ENCODE measurements around the gene IFT52. TPM values are rescaled to one million over a fixed set of nuclear protein-coding genes. Genes with fewer than 3 reads are reported as not detected.

IFT52 gene
- total and polyA plus RNA-seq, 2 experiments from 2014 or later = 21.8 to 39.8 TPM

- Histone ChIP-seq H3K36me3 (replicated peaks; ENCODE audit: insufficient read depth, low read depth) (no peaks in the 10 kb centered on the region), H4K20me1 (ENCODE audit: insufficient read depth, poor library complexity, severe bottlenecking) (no peaks in the 10 kb centered on the region), H3K4me1 (ENCODE audit: insufficient read depth) (no peaks in the 10 kb centered on the region), H3K4me3 (no peak overlapping the region), H3K9me3 (ENCODE audit: low read depth) (no peaks in the 10 kb centered on the region), H2AFZ (no peak overlapping the region), H3K27ac (no peak overlapping the region), H3K9me2 (replicated peaks; ENCODE audit: insufficient read depth) (no peaks in the 10 kb centered on the region), H3K79me2 (peaks cover 3% of the 10 kb centered on the region), H3K27me3 (no peaks in the 10 kb centered on the region), H3K4me2 (no peak overlapping the region)
- TF ChIP-seq CTCF (IDR thresholded peaks at IDR 0.05; ENCODE audit: poor library complexity) = no peak
- no peak for TF ChIP-seq EZH2phosphoT487 (IDR thresholded peaks at IDR 0.05; ENCODE audit: low read depth, severe bottlenecking, unreplicated experiment)
- TF ChIP-seq EZH2 (IDR thresholded peaks at IDR 0.05; ENCODE audit: borderline replicate concordance) = no peak
- WGBS (ENCODE audit: low lambda C conversion rate, missing lambda C conversion rate) = 90% methylated on average over 8 of the region's 8 CpGs
- DNase-seq (ENCODE audit: low spot score) = no peak
Measured at GRCh38 chr20:43681468-43681942, 90.8 kb downstream of the IFT52 start.

- Histone ChIP-seq H3K36me3 (replicated peaks; ENCODE audit: insufficient read depth, low read depth) (no peaks in the 10 kb centered on the region), H2AFZ (no peak overlapping the region), H4K20me1 (ENCODE audit: insufficient read depth, poor library complexity, severe bottlenecking) (no peaks in the 10 kb centered on the region), H3K27me3 (no peaks in the 10 kb centered on the region), H3K79me2 (no peaks in the 10 kb centered on the region), H3K4me1 (ENCODE audit: insufficient read depth) (no peaks in the 10 kb centered on the region), H3K4me3 (no peak overlapping the region), H3K27ac (no peak overlapping the region), H3K9me3 (ENCODE audit: low read depth) (no peaks in the 10 kb centered on the region), H3K4me2 (no peak overlapping the region), H3K9me2 (replicated peaks; ENCODE audit: insufficient read depth) (no peaks in the 10 kb centered on the region)
- no peak for DNase-seq (ENCODE audit: low spot score)
- 83% methylated on average over 2 of the region's 2 CpGs for WGBS (ENCODE audit: low lambda C conversion rate, missing lambda C conversion rate)
- TF ChIP-seq EZH2phosphoT487 (IDR thresholded peaks at IDR 0.05; ENCODE audit: low read depth, severe bottlenecking, unreplicated experiment) (no peak), EZH2 (IDR thresholded peaks at IDR 0.05; ENCODE audit: borderline replicate concordance) (no peak), CTCF (IDR thresholded peaks at IDR 0.05; ENCODE audit: poor library complexity) (no peak)
Measured at GRCh38 chr20:43681991-43682410, 91.3 kb downstream of the IFT52 start.

GRCh38 chr20:43682446-43682845 is 91.7 kb downstream of the IFT52 start:
- H2AFZ ChIP-seq = no peak overlapping the region
- WGBS (ENCODE audit: low lambda C conversion rate, missing lambda C conversion rate) = 94% methylated on average over 9 of the region's 9 CpGs

More at GRCh38 chr20:43682446-43682845, 91.7 kb downstream of the IFT52 start:
- Histone ChIP-seq H3K4me1 (ENCODE audit: insufficient read depth) (no peaks in the 10 kb centered on the region), H3K4me3 (no peak overlapping the region), H3K9me3 (ENCODE audit: low read depth) (no peaks in the 10 kb centered on the region), H3K27ac (no peak overlapping the region), H3K36me3 (replicated peaks; ENCODE audit: insufficient read depth, low read depth) (no peaks in the 10 kb centered on the region), H3K27me3 (no peaks in the 10 kb centered on the region), H3K9me2 (replicated peaks; ENCODE audit: insufficient read depth) (no peaks in the 10 kb centered on the region), H3K4me2 (no peak overlapping the region), H3K79me2 (no peaks in the 10 kb centered on the region), H4K20me1 (ENCODE audit: insufficient read depth, poor library complexity, severe bottlenecking) (no peaks in the 10 kb centered on the region)
- TF ChIP-seq EZH2 (IDR thresholded peaks at IDR 0.05; ENCODE audit: borderline replicate concordance) (no peak), EZH2phosphoT487 (IDR thresholded peaks at IDR 0.05; ENCODE audit: low read depth, severe bottlenecking, unreplicated experiment) (no peak), CTCF (IDR thresholded peaks at IDR 0.05; ENCODE audit: poor library complexity) (no peak)
- DNase-seq (ENCODE audit: low spot score) = no peak

Data from hepatocyte (in vitro differentiated cells).